Dermis microvascular lymphatic vessel endothelial cell (primary cell): ENCODE results near the gene POTEI. TPM values are rescaled to one million over a fixed set of nuclear protein-coding genes. Genes with fewer than 3 reads are reported as not detected.
"Not testable (repeated sequence)": the region's sequence is repeated elsewhere in the genome, so short reads cannot be mapped to it uniquely, and the experiment has no call there.

Source experiments
- DNase-seq, 2 donors: peaks; one replicate each; pipeline versions ENCODE4 v3.0.0 to v3.0.0-alpha.2; 2010; ENCODE audit warnings: low read depth in 2 of 2
- total RNA-seq: library from RNA; depleted of rRNA; stranded (reverse); fragments of >200 nt; gene quantifications from 2 replicates; pipeline ENCODE4 v1.2.1, GENCODE V29; 2014

The POTEI gene
- 0.25 and 0.26 TPM in 2 replicates for total RNA-seq

DNA sequence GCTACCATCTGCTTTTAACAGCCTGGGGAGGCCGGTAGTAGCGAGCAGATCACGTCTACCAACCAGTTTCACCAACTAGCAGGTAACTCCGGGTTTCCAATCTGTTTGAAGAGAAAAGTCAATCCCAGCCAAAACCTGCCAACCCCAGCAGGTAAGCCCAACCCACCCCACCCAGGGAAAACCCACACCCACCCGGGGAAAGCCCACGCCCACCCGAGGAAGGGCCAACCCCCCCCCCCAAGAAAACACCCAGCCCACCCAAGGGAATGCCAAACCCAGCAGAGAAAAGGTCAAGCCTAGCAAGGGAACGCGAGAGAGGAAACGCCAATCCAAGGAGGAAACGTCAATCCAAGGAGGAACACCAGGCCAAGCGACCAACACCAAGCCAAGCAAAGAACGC lies at the start of gene POTEI:
POTEI (minus strand) TSS at position 101 of the 400 bp plus-strand sequence; CDS start at position 8, 93 bp downstream.
- DNase-seq, result not testable (repeated sequence)

DNA sequence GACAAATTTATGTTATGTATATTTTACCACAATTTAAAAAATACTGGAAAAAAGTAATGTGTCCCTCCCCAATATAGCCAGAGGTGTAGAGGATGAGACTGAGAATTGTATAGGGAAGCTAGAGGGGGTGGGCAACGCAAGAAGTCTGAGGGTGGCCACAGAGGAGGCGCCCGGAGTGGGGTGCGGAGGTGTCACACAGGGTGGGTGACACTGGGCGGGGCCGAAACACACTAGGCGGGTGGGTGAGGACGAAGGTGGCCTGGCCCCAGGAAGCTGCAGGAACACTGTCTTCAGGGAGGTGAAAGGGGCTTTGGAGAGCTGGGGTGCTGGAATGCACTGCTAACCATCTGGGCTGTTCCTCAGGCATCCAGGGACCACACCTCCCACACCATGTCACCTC lies 47.3 kb upstream of the POTEI start:
- not testable (repeated sequence) for DNase-seq

DNA sequence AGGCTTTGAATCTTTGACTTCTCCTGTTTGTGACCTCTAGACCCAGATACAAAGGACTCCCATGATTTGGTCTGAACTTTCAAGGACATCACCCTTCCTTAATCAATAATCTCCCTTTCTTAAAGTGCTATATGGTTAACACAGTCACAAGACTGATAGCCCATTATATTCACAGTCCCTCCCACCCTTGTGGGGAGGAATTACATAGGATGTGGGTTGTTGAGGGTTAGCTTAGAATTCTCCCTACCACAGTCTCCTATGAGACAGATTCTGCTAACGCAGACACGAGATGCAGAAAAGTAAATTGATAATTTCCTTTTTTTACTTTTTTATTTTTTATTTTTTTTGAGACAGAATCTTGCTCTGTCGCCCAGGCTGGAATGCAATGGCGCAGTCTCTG lies 45.0 kb upstream of the POTEI start:
- not testable (repeated sequence) for DNase-seq

DNA sequence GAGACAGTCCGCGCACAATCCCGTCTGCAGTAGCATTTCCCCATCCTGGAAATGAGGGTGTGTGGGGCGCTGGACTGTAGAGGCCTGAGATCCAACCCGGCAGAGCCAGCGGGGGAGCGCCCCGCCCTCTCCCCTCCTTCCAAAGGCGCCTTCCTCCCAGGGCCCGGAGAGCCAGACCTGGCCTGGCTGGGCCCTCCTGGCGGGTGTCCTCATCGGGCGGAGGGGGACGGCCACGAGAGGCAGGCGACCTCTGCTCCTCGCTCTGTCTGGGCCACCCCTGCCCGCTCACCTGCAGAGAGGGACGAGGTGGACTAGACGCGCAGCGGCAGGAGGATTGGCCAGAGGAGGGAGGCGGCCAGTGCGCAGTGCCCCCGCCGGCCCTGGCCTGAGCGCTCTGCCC lies 40.3 kb upstream of the POTEI start:
- DNase-seq, result not testable (repeated sequence)

DNA sequence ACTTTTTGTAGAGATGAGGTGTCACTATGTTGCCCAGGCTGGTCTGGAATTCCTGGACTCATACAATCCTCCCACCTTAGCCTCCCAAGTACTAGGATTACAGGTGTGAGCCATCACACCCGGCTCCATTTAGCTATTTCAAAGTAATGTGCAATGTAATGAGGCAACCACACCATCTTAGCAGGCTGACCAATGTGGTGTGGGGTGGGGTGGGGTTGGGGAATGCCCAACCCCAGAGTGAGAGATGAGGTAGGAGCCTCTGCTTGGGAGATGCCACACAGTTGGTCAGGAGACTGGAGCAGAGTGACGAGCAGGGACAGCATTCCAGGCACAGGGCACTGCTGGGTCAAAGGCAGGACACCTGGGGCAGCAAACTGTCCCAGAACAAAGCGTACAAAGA lies 39.3 kb upstream of the POTEI start:
- DNase-seq, result not testable (repeated sequence)

DNA sequence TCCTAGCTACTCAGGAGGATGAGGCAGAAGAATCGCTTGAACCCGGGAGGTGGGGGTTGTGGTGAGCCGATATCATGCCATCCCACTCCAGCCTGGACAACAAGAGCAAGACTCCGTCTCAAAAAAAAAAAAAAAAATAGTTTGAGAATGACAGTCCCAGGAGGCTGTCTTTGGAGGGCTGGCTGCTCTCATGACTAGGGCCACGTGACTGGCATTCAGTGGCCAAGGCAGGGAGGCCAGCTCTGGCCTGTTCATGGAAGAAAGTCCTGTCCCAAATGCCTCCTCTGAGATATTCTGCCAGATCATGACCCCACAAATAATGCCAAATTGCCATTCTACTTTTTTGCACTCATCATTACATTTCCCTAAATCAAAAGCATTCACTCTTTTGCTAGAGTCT lies 35.9 kb upstream of the POTEI start:
- DNase-seq, result not testable (repeated sequence)

DNA sequence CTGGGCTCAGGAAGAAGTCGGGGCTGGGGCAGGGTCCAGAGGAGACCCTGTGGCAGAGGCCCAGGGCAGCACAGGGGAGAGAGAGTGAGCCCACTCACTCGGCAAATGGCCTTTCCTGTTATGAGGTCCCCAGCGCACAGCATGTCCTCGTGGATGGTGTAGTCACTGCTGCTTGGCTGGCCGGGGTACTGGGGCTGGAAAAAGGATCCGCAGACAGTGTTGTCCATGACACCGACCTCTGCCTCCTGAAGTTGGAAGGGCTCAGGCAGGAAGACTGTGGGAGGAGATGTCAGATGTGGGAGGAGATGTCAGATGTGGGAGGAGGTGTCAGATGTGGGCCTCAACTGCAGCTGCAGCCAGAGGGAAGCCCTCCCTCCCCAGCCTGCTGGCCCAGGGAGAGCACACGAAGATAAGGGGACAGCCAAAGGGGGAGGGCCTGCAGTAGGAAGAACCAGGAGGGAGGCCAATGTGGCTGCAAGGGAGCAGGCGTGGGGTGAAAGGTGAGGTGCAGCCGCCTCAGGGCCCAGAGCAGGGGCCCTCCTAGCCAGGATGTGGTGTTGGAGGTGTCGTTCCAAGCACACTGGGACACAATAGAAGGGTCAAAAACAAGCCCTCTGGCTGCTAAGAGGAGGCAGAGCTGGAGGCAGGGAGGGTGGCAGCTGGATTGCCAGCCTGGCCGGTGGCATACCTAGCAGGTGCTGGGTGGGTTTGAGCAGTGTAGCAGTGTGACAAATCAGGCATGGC lies 34.8 kb upstream of the POTEI start:
- not testable (repeated sequence) for DNase-seq

DNA sequence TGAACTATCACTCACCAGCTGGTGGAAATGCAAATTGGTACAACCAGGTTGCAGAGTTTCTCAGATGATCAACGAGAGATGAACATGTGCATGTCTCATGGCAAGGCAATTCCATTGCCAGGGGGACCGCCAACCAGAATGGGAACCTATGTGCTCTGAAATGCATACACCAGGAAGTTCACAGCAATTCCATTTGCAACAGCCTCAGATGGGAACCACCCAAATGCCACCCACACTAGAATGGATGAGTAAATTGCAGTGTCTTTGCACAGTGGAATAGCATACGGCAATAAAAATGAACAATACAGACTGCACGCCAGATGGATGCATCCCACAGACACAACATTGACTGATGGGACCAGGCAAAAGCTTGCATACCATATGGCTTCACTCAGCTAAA lies 33.7 kb upstream of the POTEI start:
- not testable (repeated sequence) for DNase-seq

DNA sequence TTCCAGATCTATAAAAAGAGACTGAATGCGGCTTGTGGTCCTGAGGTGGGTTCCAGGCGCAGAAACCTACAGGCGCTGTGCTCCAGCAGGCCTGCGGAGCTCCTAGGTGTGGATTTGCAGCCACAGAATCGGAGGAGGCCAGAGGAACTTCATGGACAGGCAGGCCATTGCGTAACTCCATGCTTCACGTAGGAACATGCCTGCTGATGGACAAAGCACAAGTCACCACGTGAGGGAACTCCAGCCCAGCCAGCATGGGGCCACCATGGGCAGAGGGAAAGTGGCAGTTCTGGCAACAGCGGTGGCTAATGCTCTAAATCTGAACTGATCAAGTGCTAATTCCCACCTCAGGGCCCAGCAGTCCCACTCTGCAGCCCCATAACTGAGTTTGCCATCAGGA lies 29.1 kb upstream of the POTEI start:
- DNase-seq, result not testable (repeated sequence)

DNA sequence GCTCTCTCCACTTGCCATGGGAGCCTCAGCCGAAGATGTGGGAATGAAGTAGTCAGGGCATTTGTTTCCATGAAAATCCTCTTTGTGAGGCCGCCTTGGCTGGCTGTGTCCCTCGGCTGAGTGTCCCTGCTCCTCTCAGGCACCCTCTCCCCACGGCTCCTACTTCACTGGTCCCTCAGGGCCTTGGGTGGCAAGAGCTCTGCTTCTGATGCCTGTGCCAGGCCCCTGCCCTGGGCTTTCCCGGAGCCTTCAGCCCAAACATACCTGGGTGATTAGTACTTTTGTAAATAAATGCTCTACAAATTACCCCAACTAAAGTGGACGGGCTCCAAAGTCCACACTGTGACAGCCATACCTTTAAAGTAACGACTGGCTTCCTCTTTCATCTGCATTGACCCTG lies 27.5 kb upstream of the POTEI start:
- not testable (repeated sequence) for DNase-seq

DNA sequence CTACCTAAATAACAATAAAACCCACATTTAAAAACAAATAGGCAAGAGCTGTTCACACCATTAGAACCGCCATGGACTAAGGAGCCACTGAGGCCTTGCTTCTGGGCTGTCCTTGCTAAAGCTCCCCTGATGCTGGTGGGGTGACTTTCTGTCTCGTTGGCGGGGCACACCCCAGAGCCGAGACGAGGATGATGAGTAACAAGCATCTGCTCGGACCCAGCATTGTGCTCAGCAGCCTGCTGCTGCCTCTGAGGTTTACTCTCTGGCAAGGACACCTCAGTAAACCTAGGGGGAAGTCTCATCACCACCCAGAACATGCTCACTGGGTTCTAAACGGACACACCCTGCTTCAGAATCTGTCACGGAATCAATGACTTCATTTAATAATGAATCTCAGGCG lies 22.5 kb upstream of the POTEI start:
- DNase-seq, result not testable (repeated sequence)

DNA sequence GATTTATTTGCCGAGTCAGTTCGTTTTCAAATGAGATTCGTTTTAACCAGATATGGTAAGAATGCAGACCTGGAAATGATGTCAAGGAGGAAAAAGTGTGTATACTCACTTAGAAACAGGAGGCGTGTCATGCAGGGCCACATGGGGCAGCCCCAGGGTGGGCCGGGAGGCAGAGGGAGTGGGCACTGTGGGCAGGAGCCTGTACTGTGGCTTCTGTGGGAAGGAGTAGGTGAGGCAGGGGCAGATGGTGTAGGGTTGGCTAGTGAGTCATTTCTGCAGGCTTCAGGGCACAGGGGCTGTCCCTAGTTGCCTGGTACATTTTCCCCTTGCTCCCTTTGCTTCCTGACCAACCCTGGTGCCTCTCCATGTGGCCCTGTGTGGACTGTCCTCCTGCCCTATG lies 22.1 kb upstream of the POTEI start:
- not testable (repeated sequence) for DNase-seq

DNA sequence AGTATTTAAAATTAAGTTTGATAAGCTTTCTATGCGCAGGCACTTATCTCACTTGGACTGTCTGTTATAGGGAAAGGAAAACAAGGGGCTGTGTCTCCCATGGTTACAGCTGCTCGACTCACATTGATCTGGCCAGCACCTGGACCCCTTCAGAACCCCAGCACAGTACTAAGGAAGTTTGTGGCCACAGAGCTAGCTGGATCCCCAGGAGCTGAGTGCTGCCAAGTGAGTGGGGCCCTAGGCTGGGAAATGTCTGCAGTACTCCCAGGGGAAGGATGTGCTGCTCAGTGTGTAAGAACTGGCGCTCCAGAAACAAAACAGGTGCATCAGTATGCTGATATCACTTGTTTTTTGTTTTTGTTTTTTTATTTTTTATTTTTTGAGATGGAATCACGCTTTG lies 21.1 kb upstream of the POTEI start:
- DNase-seq, result not testable (repeated sequence)

DNA sequence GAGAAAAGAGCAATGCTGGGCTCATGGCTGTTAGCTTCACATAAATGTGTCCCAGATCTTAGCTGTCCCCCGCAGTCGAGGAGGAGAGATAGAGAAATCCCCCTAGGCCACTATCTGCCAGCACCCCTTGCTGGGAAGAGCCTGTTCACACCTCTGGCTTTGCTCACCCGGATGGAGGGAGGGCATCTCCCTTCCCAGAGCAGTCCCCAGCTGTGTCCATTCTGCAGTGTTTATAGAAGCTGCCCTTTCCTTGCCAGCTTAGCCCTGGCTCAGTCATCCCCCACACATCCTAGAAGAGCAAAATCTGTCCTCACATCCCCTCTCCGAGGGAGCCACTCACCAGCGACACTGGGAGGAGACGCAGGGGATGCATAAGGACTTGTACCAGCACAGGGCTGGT lies 20.4 kb upstream of the POTEI start:
- not testable (repeated sequence) for DNase-seq

DNA sequence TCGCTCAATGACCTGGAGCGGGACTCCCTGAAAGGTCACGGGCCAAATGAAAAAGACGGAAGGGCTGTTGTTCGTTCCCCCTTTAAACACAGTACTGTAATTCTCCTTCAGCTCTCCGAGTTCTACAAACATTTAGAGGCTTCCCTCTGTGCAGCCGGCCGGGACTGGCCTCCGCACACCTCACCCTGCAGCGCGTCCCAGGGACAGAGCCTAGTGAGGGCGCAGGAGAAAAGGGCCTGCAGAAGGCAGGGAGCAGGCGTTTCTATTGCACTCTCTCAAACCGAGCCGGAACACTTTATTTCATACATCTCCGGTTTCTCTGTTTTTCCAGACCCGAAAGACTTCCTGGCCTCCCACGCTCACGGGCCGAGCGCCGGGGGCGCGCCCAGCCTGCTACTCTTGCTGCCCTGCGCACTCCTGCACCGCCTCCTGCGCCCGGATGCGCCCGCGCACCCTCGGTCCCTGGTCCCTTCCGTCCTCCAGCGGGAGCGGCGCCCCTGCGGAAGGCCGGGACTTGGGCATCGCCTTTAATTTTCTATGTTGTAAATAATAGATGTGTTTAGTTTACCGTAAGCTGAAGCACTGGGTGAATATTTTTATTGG lies 18.3 kb upstream of the POTEI start:
- DNase-seq, result not testable (repeated sequence)

DNA sequence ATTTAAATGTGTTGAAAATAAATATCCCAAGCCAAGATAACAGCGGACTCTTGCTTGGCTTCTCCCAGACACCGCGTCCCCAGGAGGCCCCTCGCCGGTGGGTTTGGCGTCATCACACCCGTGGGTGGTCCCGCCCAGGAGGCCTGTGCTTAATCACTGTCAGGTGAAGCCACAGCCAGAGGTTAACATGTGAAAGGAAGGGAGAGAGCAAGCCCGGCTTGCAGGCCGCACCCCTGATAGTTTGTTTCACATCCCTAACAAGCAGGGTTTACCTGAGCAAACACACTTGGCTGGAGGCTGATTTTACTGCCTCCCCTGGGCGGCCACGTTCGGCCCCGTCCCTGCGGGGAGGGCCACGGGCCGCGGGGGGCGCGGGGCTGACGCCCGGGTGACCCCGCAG lies 13.3 kb upstream of the POTEI start:
- DNase-seq, result not testable (repeated sequence)

DNA sequence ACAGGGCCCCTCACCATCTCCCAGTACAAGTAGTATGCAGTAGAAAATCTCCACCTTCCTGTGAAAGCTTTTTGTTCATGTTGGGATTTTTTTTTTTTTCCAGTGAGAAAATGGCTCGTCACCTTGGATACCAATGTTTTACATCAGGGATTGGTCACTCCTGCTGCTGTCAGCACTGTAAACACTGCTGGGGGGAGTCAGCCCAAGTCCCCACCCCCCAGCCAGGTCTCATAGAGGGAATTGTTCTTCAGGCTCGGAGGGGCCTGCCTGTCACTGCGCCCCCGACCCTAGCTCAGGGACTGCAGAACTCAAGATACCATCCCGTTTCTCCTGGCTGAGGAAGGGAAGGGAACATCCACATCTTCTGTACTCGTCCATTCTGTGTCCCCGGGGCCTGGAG lies 11.9 kb upstream of the POTEI start, which contains the start of gene CFC1B:
CFC1B (plus strand) TSS at position 231 of the 400 bp plus-strand sequence. CDS start 263 bp downstream, outside the sequence.
- DNase-seq, result not testable (repeated sequence)

DNA sequence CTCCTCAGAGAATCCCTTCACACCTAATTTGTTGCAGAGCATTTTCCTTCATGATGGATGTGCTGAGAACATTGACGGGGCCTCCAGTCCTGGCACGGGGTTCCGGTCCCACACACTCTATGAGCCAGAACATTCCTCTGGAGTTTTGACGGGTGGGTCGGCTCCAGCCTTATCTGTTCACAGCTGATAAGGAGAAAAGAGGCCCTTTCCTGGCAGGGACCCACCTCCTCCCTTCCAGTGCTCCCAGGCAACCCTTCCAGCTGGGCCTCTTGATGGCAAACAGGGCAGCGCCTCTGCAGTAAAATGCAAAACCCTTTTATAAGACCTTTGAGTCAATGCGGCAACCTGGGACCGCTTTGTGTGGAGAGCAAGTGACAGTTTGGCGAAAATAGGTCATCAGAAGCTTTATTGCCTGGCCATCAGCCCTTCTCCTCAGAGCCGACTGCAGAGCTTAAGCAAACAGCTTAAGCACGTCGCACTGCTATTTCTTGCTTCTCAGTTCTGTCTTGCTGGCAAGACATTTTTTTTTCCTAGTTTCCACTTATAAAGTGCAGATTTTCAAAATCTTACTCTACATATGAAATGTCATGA lies 9.5 kb upstream of the POTEI start:
- DNase-seq, result not testable (repeated sequence)

DNA sequence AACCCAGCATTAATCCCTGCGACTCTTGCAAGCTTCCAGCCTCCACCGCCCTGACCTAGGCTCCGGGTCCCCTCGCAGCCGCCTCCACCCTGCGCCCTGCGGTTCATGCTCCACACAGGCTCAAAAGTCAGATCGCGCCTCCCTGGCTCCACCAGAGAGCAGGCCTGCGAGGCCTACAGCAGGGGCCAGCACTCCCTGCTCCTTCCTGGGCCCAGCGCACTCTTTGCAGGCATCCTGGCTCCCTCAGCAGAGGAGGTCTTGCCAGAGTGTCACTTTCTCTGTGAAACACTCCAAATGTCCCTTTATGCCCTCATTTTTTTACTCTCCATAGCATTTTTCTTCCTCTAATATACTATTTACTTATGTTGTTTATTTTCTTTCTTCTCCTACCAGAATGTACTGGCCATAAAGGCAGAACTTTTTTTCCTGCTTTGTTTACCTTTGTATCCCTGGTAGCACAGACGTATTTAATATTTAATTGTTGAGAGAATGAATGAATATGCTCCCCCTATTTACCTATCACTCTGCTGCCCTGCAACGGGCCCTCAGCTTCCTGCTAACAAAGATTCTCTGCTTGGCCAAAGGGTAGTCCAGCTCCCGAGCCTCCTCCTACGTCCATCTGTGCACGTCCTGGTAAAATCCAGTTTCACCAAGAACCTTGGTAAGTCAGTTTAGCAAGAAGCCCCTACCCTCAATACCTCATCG lies 2.8 kb upstream of the POTEI start:
- DNase-seq, result not testable (repeated sequence)

DNA sequence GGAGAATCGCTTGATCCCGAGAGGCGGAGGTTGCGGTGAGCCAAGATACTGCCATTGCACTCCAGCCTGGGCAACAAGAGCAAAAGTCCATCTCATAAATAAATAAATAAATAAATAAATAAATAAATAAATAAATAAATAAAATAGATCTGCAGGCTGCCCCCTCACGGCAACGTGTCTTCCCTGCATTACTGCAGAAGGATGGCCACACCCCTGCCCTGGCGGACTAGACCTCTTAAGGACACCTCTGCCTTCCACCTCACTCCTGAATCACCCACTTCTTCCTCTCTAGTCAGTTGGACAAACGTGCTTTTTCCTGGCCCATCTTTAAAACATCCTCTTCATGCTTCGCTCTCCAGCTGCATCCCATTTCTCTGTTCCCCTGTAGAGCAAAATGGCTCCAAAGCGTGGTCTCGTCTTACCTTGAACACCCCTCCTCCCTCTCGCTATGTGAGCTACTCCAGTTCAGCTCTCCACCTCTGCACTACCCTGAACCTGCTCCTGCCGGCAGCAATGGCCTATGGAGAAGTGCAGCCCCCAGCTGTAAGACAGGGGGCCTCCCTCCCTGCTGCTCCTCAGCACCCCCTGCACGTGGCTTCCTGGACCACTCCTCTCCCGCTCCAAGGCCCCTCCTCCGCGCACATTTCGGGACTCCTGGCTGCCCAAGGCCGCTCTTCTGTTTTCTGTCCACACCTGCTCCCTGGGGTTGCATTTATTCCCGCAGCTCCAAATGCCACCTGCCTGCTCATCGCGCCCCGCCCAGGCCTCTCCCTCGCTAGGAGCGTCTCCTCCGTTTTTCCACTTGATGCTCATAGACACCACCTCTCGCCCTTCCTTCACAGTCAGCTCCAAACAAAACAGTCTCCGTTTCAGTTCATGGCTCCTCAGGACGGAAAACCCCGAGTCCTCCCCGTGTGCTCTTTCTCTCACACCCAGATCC lies 1.9 kb upstream of the POTEI start:
- DNase-seq, result not testable (repeated sequence)

DNA sequence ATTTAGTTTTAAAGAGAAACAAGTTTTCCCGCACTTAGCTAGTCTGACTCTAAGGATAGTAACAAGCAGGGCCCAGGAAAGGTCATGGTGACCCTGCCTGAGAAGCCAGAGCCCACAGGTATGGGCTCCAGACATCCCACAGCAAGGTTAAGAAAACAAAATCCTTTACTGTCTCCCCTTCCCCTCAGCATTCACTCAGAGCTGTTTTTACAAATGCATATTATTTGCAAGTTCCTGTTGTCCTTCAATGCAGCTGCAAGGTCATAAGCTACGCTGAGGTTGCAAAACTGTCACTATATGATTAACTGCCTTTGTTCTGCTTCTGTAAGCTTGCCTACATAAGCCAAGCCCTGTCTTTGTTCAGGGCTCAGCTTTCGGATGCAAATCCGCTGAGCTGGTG lies 18.1 kb downstream of the POTEI start:
- not testable (repeated sequence) for DNase-seq
